Fibroblast of the aortic adventitia (primary cell): ENCODE measurements around the gene PSMA4. TPM values are rescaled to one million over a fixed set of nuclear protein-coding genes. Genes with fewer than 3 reads are reported as not detected.
"Not testable (repeated sequence)": the region's sequence is repeated elsewhere in the genome, so short reads cannot be mapped to it uniquely, and the experiment has no call there.

Source experiments
- DNase-seq: peaks from one replicate; pipeline ENCODE4 v3.0.0-alpha.2; 2010; ENCODE audit warnings: low read depth
- H3K4me3 ChIP-seq: 2 replicates; pipeline ENCODE4 v1.5.1; 2011; ENCODE audit warnings: low read depth, mild to moderate bottlenecking, control low read depth, low read length, moderate library complexity
- total RNA-seq: library from RNA; depleted of rRNA; stranded (reverse); fragments of >200 nt; gene quantifications from 2 replicates; pipeline ENCODE4 v1.2.3, GENCODE V29; 2012; ENCODE audit warnings: low replicate concordance
- TF ChIP-seq, protein P1 (sequence below): IDR thresholded peaks from 2 replicates; pipeline ENCODE4 v1.5.1; 2011; ENCODE audit warnings: mild to moderate bottlenecking, low read length, control low read depth, inconsistent platforms; ENCODE audit not compliant: insufficient read depth

PSMA4 gene
- total RNA-seq, 1 donor, result 275 TPM

GRCh38 chr15:78508272-78508671, 32.0 kb upstream of the PSMA4 start:
- peak overlapping the region; percentile 91 for H3K4me3 ChIP-seq
- TF ChIP-seq, protein P1, sequence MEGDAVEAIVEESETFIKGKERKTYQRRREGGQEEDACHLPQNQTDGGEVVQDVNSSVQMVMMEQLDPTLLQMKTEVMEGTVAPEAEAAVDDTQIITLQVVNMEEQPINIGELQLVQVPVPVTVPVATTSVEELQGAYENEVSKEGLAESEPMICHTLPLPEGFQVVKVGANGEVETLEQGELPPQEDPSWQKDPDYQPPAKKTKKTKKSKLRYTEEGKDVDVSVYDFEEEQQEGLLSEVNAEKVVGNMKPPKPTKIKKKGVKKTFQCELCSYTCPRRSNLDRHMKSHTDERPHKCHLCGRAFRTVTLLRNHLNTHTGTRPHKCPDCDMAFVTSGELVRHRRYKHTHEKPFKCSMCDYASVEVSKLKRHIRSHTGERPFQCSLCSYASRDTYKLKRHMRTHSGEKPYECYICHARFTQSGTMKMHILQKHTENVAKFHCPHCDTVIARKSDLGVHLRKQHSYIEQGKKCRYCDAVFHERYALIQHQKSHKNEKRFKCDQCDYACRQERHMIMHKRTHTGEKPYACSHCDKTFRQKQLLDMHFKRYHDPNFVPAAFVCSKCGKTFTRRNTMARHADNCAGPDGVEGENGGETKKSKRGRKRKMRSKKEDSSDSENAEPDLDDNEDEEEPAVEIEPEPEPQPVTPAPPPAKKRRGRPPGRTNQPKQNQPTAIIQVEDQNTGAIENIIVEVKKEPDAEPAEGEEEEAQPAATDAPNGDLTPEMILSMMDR, result no peak
- DNase-seq, result no peak

DNA sequence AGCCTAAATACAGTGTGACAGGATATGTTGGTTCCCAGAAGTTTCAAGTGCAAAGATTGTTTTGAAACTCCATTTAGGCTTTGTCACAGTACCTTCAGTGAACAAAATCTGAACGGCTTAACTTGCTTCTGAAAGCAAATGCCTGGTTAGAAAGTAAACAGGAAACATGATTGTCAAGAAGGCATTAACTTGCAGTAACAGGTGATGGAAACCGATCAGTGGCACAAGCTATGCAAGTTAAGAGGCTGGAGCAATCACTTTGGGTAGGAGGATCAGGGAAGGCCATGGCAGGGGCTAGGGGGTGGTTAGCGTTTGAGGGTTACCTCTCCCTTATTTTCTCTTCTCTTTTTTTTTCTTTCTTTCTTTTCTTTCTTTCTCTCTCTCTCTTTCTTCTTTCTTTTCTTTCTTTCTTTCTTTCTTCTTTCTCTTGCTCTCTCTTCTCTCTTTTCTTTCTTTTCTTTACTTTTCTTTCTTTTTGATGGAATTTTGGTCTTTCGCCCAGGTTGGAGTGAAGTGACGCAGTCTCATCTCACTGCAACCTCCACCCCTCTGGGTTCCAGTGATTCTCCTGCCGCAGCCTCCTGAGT, 30.4 kb upstream of the PSMA4 start:
- no peak for DNase-seq
- TF ChIP-seq, protein P1, result no peak

DNA sequence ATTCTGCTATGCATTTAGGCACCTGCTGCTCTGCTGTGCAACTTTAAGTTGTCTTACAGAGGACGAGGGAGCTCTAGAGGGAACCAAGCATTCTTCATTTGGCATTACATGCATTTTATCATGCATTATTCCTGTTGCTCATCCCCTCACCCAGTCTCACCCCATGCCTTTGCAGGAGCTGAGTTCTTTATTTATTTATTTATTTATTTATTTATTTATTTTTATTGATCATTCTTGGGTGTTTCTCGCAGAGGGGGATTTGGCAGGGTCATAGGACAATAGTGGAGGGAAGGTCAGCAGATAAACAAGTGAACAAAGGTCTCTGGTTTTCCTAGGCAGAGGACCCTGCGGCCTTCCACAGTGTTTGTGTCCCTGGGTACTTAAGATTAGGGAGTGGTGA, 20.2 kb upstream of the PSMA4 start:
- not testable (repeated sequence) for DNase-seq, H3K4me3 ChIP-seq

More for the DNA sequence above, 30.4 kb upstream of the PSMA4 start:
- H3K4me3 ChIP-seq, result no peak overlapping the region

DNA sequence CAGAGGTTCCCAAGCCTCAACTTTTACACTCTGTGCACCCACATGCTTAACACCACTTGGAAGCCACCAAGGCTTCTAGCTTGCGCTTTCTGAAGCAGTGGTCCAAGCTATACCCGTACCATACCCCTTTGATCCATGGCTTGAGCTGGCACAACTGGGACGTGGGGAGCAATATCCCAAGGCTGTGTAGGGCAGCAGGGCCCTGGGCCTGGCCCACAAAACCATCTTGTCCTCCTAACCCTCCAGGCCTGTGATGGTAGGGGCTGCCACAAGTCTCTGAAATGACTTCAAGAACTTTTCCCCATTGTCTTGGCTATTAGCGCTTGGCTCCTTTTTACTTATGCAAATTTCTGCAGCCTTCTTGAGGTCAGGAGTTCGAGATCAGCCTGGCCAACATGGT, 16.0 kb upstream of the PSMA4 start:
- no peak for DNase-seq
- TF ChIP-seq, protein P1, result no peak
- no peak overlapping the region for H3K4me3 ChIP-seq

DNA sequence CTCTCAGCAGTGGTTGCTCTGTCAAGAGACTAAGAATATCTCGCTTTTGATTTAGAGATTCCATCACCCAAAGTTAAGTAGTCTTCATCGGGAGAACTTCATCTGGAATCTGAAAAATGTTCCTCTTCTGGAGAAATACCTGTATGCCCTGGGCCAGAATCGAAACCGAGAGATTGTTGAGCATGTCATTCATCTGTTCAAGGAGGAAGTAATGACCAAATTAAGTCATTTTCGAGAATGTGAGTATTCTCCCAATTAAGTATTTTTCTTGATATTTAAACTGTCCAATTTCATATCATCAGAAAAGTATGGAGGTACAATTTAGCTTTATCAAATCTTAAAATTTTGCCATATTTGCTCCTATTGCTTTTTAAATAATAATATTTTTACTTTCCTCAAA, 12.9 kb upstream of the PSMA4 start:
- no peak overlapping the region for H3K4me3 ChIP-seq
- DNase-seq, result no peak
- TF ChIP-seq, protein P1, result no peak

- H3K4me3 ChIP-seq, result no peak overlapping the region
- TF ChIP-seq, protein P1, result no peak
- no peak for DNase-seq
Observed at GRCh38 chr15:78533331-78533730, 6.9 kb upstream of the PSMA4 start.

- TF ChIP-seq, protein P1, result no peak
- no peak overlapping the region for H3K4me3 ChIP-seq
- peak; percentile 22 for DNase-seq
Observed at GRCh38 chr15:78536134-78536533, 4.1 kb upstream of the PSMA4 start.
